Ovary (tissue), 9 donors: ENCODE measurements around the gene GABRG3. TPM values are rescaled to one million over a fixed set of nuclear protein-coding genes. Genes with fewer than 3 reads are reported as not detected.

ENCODE experiments used
- DNase-seq, 5 donors: peaks; one replicate each; pipeline ENCODE4 v3.0.0-alpha.2; 2019 to 2020
- H3K27ac ChIP-seq, 2 donors: fragments of 200-600 bp; one replicate each; pipeline versions ENCODE4 v1.5.1 to v1.8.0; 2019 to 2022
- H3K27me3 ChIP-seq: fragments of 200-600 bp; one replicate; pipeline ENCODE4 v1.8.0; 2022
- H3K36me3 ChIP-seq: fragments of 200-600 bp; sonication (generic); one replicate; pipeline ENCODE4 v1.5.1; 2019
- H3K4me1 ChIP-seq: one replicate; pipeline ENCODE4 v1.8.1; 2013; ENCODE audit warnings: mild to moderate bottlenecking, moderate library complexity; ENCODE audit not compliant: insufficient read depth
- H3K4me3 ChIP-seq: fragments of 200-600 bp; sonication (generic); one replicate; pipeline ENCODE4 v1.5.1; 2017
- H3K9me3 ChIP-seq, 2 donors: fragments of 200-600 bp in 1 of 2; sonication (generic) in 1 of 2; one replicate each; pipeline versions ENCODE4 v1.5.1 to v1.8.1; 2013 to 2019; ENCODE audit warnings: mild to moderate bottlenecking in 1 of 2, moderate library complexity in 1 of 2
- CTCF ChIP-seq, 3 donors: fragments of 450-650 bp in 2 of 3; fragments of 200-600 bp in 1 of 3; IDR thresholded peaks; one replicate each; pipeline versions ENCODE4 v1.5.1 to v1.8.0; 2016 to 2022; ENCODE audit warnings: antibody characterized with exemption in 3 of 3, mild to moderate bottlenecking in 1 of 3
- EP300 ChIP-seq: sonication (generic); formaldehyde crosslinking; IDR thresholded peaks from one replicate; pipeline ENCODE4 v1.6.1; 2017; ENCODE audit warnings: antibody characterized with exemption
- POLR2A ChIP-seq: fragments of 450-650 bp; IDR thresholded peaks from one replicate; pipeline ENCODE4 v1.6.1; 2017; ENCODE audit warnings: antibody characterized with exemption, mild to moderate bottlenecking, moderate library complexity
- WGBS, 3 donors: extraction: QIAGEN DNeasy Blood & Tissue Kit in 1 of 3; methylation state at CpG; one replicate each; pipeline versions ENCODE4 v1.1.5 to v1.1.7; 2013 to 2017; 5-methylcytosine and 5-hydroxymethylcytosine counted together
- intact Hi-C, 4 donors: fragments of 100-400 bp; cut with DNase I; formaldehyde crosslinking; loops; one replicate each; pipeline versions ENCODE4 v1.11.0 to v1.15.1; 2022 to 2023
- polyA plus RNA-seq, 2 donors: library from polyadenylated mRNA; stranded (reverse); fragments of 200-250 nt in 1 of 2; fragments of 350-450 nt in 1 of 2; fragmentation: Illumina TruSeq in 1 of 2; extraction: RNeasy Lipid Tissue Mini Kit (QIAGEN cat#74804) in 1 of 2; gene quantifications; one replicate each; pipeline ENCODE4 v1.2.3, GENCODE V29; 2013 to 2014
- total RNA-seq, 7 donors: library from RNA; depleted of rRNA in 2 of 7; stranded (reverse); fragments of >200 nt in 2 of 7; fragmentation: NEBNext Ultra II Directional in 3 of 7; extraction: Animal tissue kit (Norgen Biotek cat#: 25700) in 3 of 7; gene quantifications; one replicate each; pipeline versions ENCODE4 v1.1.0 to v1.2.4, GENCODE V29; 2016 to 2023
- donor health status: DM: no; HTN: no; CAD: no; lungs with moderate emphysema.
- donor health status: DM: no; HTN: no; CAD: no.
- donor health status: Bipolar disorder and iron deficiency.
- donor health status: DM: yes; HTN: yes; CAD: no.
- donor health status: DM: no; HTN: no; CAD: no.
- donor health status: DM: yes; HTN: yes; CAD: no.

The GABRG3 gene
- total and polyA plus RNA-seq, 9 donors = 0.01 to 0.18 (median 0.13) TPM; not detected in 6

GRCh38 chr15:27278761-27279160 is 307.8 kb downstream of the GABRG3 start:
- TF ChIP-seq POLR2A = no peak
- no peak for TF ChIP-seq CTCF (IDR thresholded peaks at IDR 0.05)
- no peak for TF ChIP-seq EP300
- 13 to 27% (median 19%) methylated on average over 3 of the region's 3 CpGs for WGBS, 3 donors
- H3K4me3 ChIP-seq = no peak overlapping the region

GRCh38 chr15:27292641-27293040 is 321.7 kb downstream of the GABRG3 start:
- Histone ChIP-seq H3K36me3 (no peaks in the 10 kb centered on the region), H3K4me1 (no peaks in the 10 kb centered on the region), H3K27me3 (no peaks in the 10 kb centered on the region), H3K9me3 (no peaks in the 10 kb centered on the region), H3K4me3 (no peak overlapping the region), H3K27ac (no peak overlapping the region)
- intact Hi-C loops = no loop called here
- no peak for DNase-seq
- TF ChIP-seq EP300 (no peak), POLR2A (no peak), CTCF (IDR thresholded peaks at IDR 0.05) (no peak)
- 68 to 81% (median 71%) methylated on average over 3 of the region's 3 CpGs for WGBS, 3 donors

More at GRCh38 chr15:27278761-27279160, 307.8 kb downstream of the GABRG3 start:
- no peak for DNase-seq
- no peaks in the 10 kb centered on the region for H3K27me3 ChIP-seq
- H3K36me3 ChIP-seq = no peaks in the 10 kb centered on the region
- no peak overlapping the region for H3K27ac ChIP-seq
- no peaks in the 10 kb centered on the region for H3K9me3 ChIP-seq
- no peaks in the 10 kb centered on the region for H3K4me1 ChIP-seq
- intact Hi-C loops = loop anchor here in 1 of 4 donors (5.0 kb wide), 1 partner anchor 34 kb away; no protein-coding TSS in a partner anchor

- no peaks in the 10 kb centered on the region for H3K9me3 ChIP-seq
These were observed 322.6 kb downstream of the GABRG3 start for GRCh38 chr15:27293607-27294006.

GRCh38 chr15:27317736-27318135 is 346.8 kb downstream of the GABRG3 start:
- H3K4me3 ChIP-seq = no peak overlapping the region
- no peaks in the 10 kb centered on the region for H3K9me3 ChIP-seq
- no peaks in the 10 kb centered on the region for H3K27me3 ChIP-seq
- intact Hi-C loops = no loop called here
- WGBS, 3 donors = 66 to 79% (median 76%) methylated on average over 5 of the region's 5 CpGs
- no peak overlapping the region for H3K27ac ChIP-seq
- no peaks in the 10 kb centered on the region for H3K4me1 ChIP-seq
- TF ChIP-seq POLR2A = no peak
- no peak for TF ChIP-seq CTCF (IDR thresholded peaks at IDR 0.05)
- no peak for TF ChIP-seq EP300
- no peak for DNase-seq
- no peaks in the 10 kb centered on the region for H3K36me3 ChIP-seq

More at GRCh38 chr15:27293607-27294006, 322.6 kb downstream of the GABRG3 start:
- intact Hi-C loops = no loop called here
- Histone ChIP-seq H3K27me3 (no peaks in the 10 kb centered on the region), H3K4me1 (no peaks in the 10 kb centered on the region), H3K36me3 (no peaks in the 10 kb centered on the region), H3K4me3 (no peak overlapping the region), H3K27ac (no peak overlapping the region)
- no peak for DNase-seq
- no peak for TF ChIP-seq EP300
- no peak for TF ChIP-seq POLR2A
- no peak for TF ChIP-seq CTCF (IDR thresholded peaks at IDR 0.05)
- 87 to 94% (median 93%) methylated on average over 1 of the region's 1 CpG for WGBS, 3 donors

- H3K4me1 ChIP-seq = no peaks in the 10 kb centered on the region
- H3K27ac ChIP-seq = no peak overlapping the region
- DNase-seq = no peak
- H3K9me3 ChIP-seq = no peaks in the 10 kb centered on the region
- no peak overlapping the region for H3K4me3 ChIP-seq
- 78 to 83% (median 79%) methylated on average over 9 of the region's 9 CpGs for WGBS, 3 donors
- intact Hi-C loops = no loop called here
- no peak for TF ChIP-seq CTCF (IDR thresholded peaks at IDR 0.05)
- TF ChIP-seq EP300 = no peak
- no peak for TF ChIP-seq POLR2A
- no peaks in the 10 kb centered on the region for H3K36me3 ChIP-seq
- no peaks in the 10 kb centered on the region for H3K27me3 ChIP-seq
These were observed 352.8 kb downstream of the GABRG3 start for GRCh38 chr15:27323801-27324200.
